ENCODE measurements around the gene STAT2. TPM values are rescaled to one million over a fixed set of nuclear protein-coding genes. Genes with fewer than 3 reads are reported as not detected.
"Not testable (repeated sequence)": the region's sequence is repeated elsewhere in the genome, so short reads cannot be mapped to it uniquely, and the experiment has no call there.

The STAT2 gene
- polyA plus RNA-seq (2013, experiment 1 of 2; ENCODE audit: insufficient read length): 63.3 TPM
- polyA plus RNA-seq (2013, experiment 2 of 2; ENCODE audit: insufficient read length): 85.3 TPM

- DNase-seq: peak; percentile 100
Observed at GRCh38 chr12:56359851-56360767, at the start of gene STAT2. STAT2 (minus strand) TSS chr12:56360107; CDS start chr12:56356571, 3,536 bp downstream.

GRCh38 chr12:56408799-56409417 lies 49.0 kb upstream of the STAT2 start:
- DNase-seq: no peak

- not testable (repeated sequence) for DNase-seq
Observed at GRCh38 chr12:56404227-56404626, 44.3 kb upstream of the STAT2 start.

GRCh38 chr12:56401612-56402011 lies 41.7 kb upstream of the STAT2 start:
- DNase-seq: not testable (repeated sequence)

GRCh38 chr12:56401125-56401524 lies 41.2 kb upstream of the STAT2 start:
- not testable (repeated sequence) for DNase-seq

- DNase-seq: not testable (repeated sequence)
Observed at GRCh38 chr12:56399466-56399865, 39.6 kb upstream of the STAT2 start.

GRCh38 chr12:56398324-56398723 lies 38.4 kb upstream of the STAT2 start:
- DNase-seq: no peak

GRCh38 chr12:56392331-56392730 lies 32.4 kb upstream of the STAT2 start:
- no peak for DNase-seq

- no peak for DNase-seq
Observed at GRCh38 chr12:56391721-56392120, 31.8 kb upstream of the STAT2 start.

- DNase-seq: no peak
Observed at GRCh38 chr12:56389412-56389811, 29.5 kb upstream of the STAT2 start.

GRCh38 chr12:56387152-56387736 lies 27.3 kb upstream of the STAT2 start:
- DNase-seq: peak; percentile 83

GRCh38 chr12:56385873-56386272 lies 26.0 kb upstream of the STAT2 start:
- DNase-seq: peak; percentile 10

GRCh38 chr12:56382611-56383010 lies 22.7 kb upstream of the STAT2 start:
- DNase-seq: no peak

GRCh38 chr12:56377989-56378316 lies 18.0 kb upstream of the STAT2 start:
- DNase-seq: no peak

- DNase-seq: peak; percentile 31
Observed at GRCh38 chr12:56377310-56377988, 17.5 kb upstream of the STAT2 start.

GRCh38 chr12:56375598-56376434 lies 15.9 kb upstream of the STAT2 start:
- DNase-seq: no peak

GRCh38 chr12:56374726-56375597 lies 15.1 kb upstream of the STAT2 start:
- no peak for DNase-seq

- no peak for DNase-seq
Observed at GRCh38 chr12:56373515-56373914, 13.6 kb upstream of the STAT2 start.

GRCh38 chr12:56366948-56367347 lies 7.0 kb upstream of the STAT2 start:
- DNase-seq: no peak

- no peak for DNase-seq
Observed at GRCh38 chr12:56362130-56363059, 2.5 kb upstream of the STAT2 start, which contains the start of gene APOF. APOF (minus strand) TSS chr12:56362857; CDS start chr12:56362745, 112 bp downstream.
